A549 (cell line): ENCODE results near the gene TTC8. TPM values are rescaled to one million over a fixed set of nuclear protein-coding genes. Genes with fewer than 3 reads are reported as not detected.

ENCODE experiments used
- ATAC-seq, 2 experiments: fragments of 200-7000 bp in 1 of 2; fragments of >200 bp in 1 of 2; cut with Nextera tagmentation in 1 of 2; cut with Tn5 transposase in 1 of 2; 3 replicates each; pipeline versions ENCODE4 v1.8.0 to v1.9.1; 2018 to 2020; ENCODE audit warnings: mild to moderate bottlenecking in 1 of 2, moderate library complexity in 1 of 2
- CTCF ChIA-PET: fragments of 300-600 bp; sonication (Branson Sonifier 250); formaldehyde crosslinking; extraction: SDS; loops from one replicate; lab custom pipeline; 2021; ENCODE audit warnings: antibody characterized with exemption, inconsistent platforms; lab: Yijun Ruan, JAX
- POLR2A ChIA-PET: fragments of 350-600 bp; formaldehyde crosslinking; extraction: SDS; loops from one replicate; lab custom pipeline; 2021; ENCODE audit warnings: antibody characterized with exemption, inconsistent platforms; lab: Yijun Ruan, JAX
- DNase-seq, 2 experiments: peaks; one replicate each; pipeline versions ENCODE4 v3.0.0 to v3.0.0-alpha.2; 2011 to 2016; ENCODE audit warnings: low read depth in 1 of 2, low spot score in 1 of 2
- FAIRE-seq: peaks from 2 replicates; lab custom pipeline; 2011; peaks lifted over from hg19 to GRCh38; lab: Jason Lieb, UNC
- H3K27ac ChIP-seq, 2 experiments: fragments of >200 bp; sonication (Bioruptor Twin); formaldehyde crosslinking; 3 replicates each; pipeline ENCODE4 v1.5.1; 2016 to 2017
- H3K4me1 ChIP-seq: fragments of >200 bp; sonication (Bioruptor Twin); formaldehyde crosslinking; 3 replicates; pipeline ENCODE4 v1.6.1; 2016
- H3K4me2 ChIP-seq: fragments of >200 bp; sonication (Bioruptor Twin); formaldehyde crosslinking; 3 replicates; pipeline ENCODE4 v1.6.1; 2016
- H3K4me3 ChIP-seq: fragments of >200 bp; sonication (Bioruptor Twin); formaldehyde crosslinking; 3 replicates; pipeline ENCODE4 v1.5.1; 2016
- H3K9me3 ChIP-seq: fragments of >200 bp; sonication (Bioruptor Twin); formaldehyde crosslinking; 3 replicates; pipeline ENCODE4 v1.6.1; 2016
- BCL3 ChIP-seq: fragments of >200 bp; sonication (Bioruptor Twin); formaldehyde crosslinking; IDR thresholded peaks from 3 replicates; pipeline ENCODE4 v1.6.1; 2016
- CHD4 ChIP-seq: fragments of 200-600 bp; sonication (generic); IDR thresholded peaks from 2 replicates; pipeline ENCODE4 v1.6.1; 2016; ENCODE audit warnings: antibody characterized with exemption, mild to moderate bottlenecking, borderline replicate concordance
- CTCF ChIP-seq: fragments of >200 bp; sonication (Bioruptor Twin); formaldehyde crosslinking; IDR thresholded peaks from 3 replicates; pipeline ENCODE4 v1.5.1; 2016
- EP300 ChIP-seq, 2 experiments: fragments of >200 bp; sonication (Bioruptor Twin); formaldehyde crosslinking; IDR thresholded peaks; 2 replicates in 1 of 2; 3 replicates in 1 of 2; pipeline ENCODE4 v1.6.1; 2016 to 2017
- HES2 ChIP-seq: fragments of >200 bp; sonication (Bioruptor Twin); formaldehyde crosslinking; IDR thresholded peaks from 2 replicates; pipeline ENCODE4 v1.6.1; 2016
- HOXB13 ChIP-seq: fragments of 250-450 bp; sonication (Bioruptor Pico); IDR thresholded peaks from 2 replicates; pipeline ENCODE4 v1.5.0; 2020; ENCODE audit warnings: low read depth, mild to moderate bottlenecking, moderate library complexity
- JUNB ChIP-seq: fragments of >200 bp; sonication (Bioruptor Twin); formaldehyde crosslinking; IDR thresholded peaks from 2 replicates; pipeline ENCODE4 v1.6.1; 2016
- KDM1A ChIP-seq: fragments of 200-600 bp; sonication (generic); IDR thresholded peaks from 2 replicates; pipeline ENCODE4 v1.6.1; 2016; ENCODE audit warnings: low read depth, mild to moderate bottlenecking
- KDM5A ChIP-seq: fragments of 200-600 bp; sonication (generic); IDR thresholded peaks from 2 replicates; pipeline ENCODE4 v1.6.1; 2016; ENCODE audit warnings: antibody characterized with exemption, mild to moderate bottlenecking
- MAX ChIP-seq: IDR thresholded peaks from 2 replicates; pipeline ENCODE4 v1.6.1; 2012
- MAZ ChIP-seq: fragments of 150-350 bp; IDR thresholded peaks from 2 replicates; pipeline ENCODE4 v1.6.1; 2014; ENCODE audit warnings: antibody characterized with exemption, low read depth, low read length, borderline replicate concordance
- NFE2L2 ChIP-seq: fragments of 150-350 bp; conservative IDR thresholded peaks from 2 replicates; pipeline ENCODE4 v1.6.1; 2014; ENCODE audit warnings: low read length
- PBX3 ChIP-seq: IDR thresholded peaks from 2 replicates; pipeline ENCODE4 v1.6.1; 2012
- PHF8 ChIP-seq: fragments of 200-600 bp; sonication (generic); IDR thresholded peaks from 2 replicates; pipeline ENCODE4 v1.6.1; 2016; ENCODE audit warnings: low read depth, mild to moderate bottlenecking, antibody characterized with exemption, moderate library complexity, borderline replicate concordance
- RAD21 ChIP-seq, 2 experiments: fragments of >200 bp in 1 of 2; sonication (Bioruptor Twin) in 1 of 2; formaldehyde crosslinking in 1 of 2; IDR thresholded peaks in 1 of 2; conservative IDR thresholded peaks in 1 of 2; 2 replicates in 1 of 2; 3 replicates in 1 of 2; pipeline ENCODE4 v1.6.1; 2012 to 2018; ENCODE audit warnings: inconsistent platforms in 1 of 2
- RARB ChIP-seq: fragments of 250-450 bp; sonication (Bioruptor Pico); IDR thresholded peaks from 2 replicates; pipeline ENCODE4 v1.8.0; 2021; ENCODE audit warnings: mild to moderate bottlenecking, moderate library complexity
- RCOR1 ChIP-seq: fragments of 150-350 bp; IDR thresholded peaks from 2 replicates; pipeline ENCODE4 v1.6.1; 2014; ENCODE audit warnings: antibody characterized with exemption, low read length, low read depth
- USF2 ChIP-seq: fragments of 450-650 bp; IDR thresholded peaks from 2 replicates; pipeline ENCODE4 v1.6.1; 2014; ENCODE audit warnings: antibody characterized with exemption
- ZSCAN20 ChIP-seq: fragments of 250-450 bp; sonication (Bioruptor Pico); IDR thresholded peaks from 2 replicates; pipeline ENCODE4 v1.8.0; 2022; ENCODE audit warnings: mild to moderate bottlenecking, moderate library complexity
- WGBS: methylation state at CpG from one replicate; pipeline ENCODE4 v1.1.6; 2017; ENCODE audit errors: missing lambda C conversion rate; 5-methylcytosine and 5-hydroxymethylcytosine counted together
- polyA plus RNA-seq, 4 experiments: library from polyadenylated mRNA; depleted of rRNA in 3 of 4; stranded (reverse); fragments of >200 nt; fragmentation: RNase III in 1 of 4; extraction: RNeasy Plus Mini Kit Qiagen cat#74134 plus additional on column Dnase treatment in 1 of 4; gene quantifications; 2 replicates in 3 of 4; 3 replicates in 1 of 4; pipeline ENCODE4 v1.2.3, GENCODE V29; 2011 to 2017

Gene TTC8
- polyA plus RNA-seq, 2 of the 4 experiments (the other 2 are of a cell fraction), result 36.6 to 56.8 TPM

GRCh38 chr14:88904864-88905263, 80.4 kb downstream of the TTC8 start:
- Histone ChIP-seq H3K9me3 (no peaks in the 10 kb centered on the region), H3K4me1 (no peaks in the 10 kb centered on the region), H3K27ac (no peak overlapping the region), H3K4me3 (no peak overlapping the region), H3K4me2 (no peak overlapping the region)
- ChIA-PET CTCF (no interaction called here), POLR2A (no interaction called here)
- 0 out of 6 replicates have a peak, but pooled peaks of 1 of the 2 experiments have one; percentile 24 for ATAC-seq
- TF ChIP-seq EP300 (IDR thresholded peaks at IDR 0.05), result no peak
- TF ChIP-seq RAD21 (conservative IDR thresholded peaks at IDR 0.05 in 1 of 2, IDR thresholded peaks at IDR 0.05 in 1 of 2), result no peak
- no peak for TF ChIP-seq PBX3
- TF ChIP-seq CHD4, result no peak
- no peak for TF ChIP-seq KDM1A
- TF ChIP-seq RCOR1, result no peak
- TF ChIP-seq NFE2L2, result no peak
- TF ChIP-seq BCL3, result no peak
- TF ChIP-seq CTCF, result no peak
- TF ChIP-seq RARB (CRISPR knock-in tag), result no peak
- no peak for TF ChIP-seq MAZ
- TF ChIP-seq USF2, result no peak
- no peak for TF ChIP-seq KDM5A
- no peak for TF ChIP-seq MAX
- no peak for TF ChIP-seq JUNB
- no peak for TF ChIP-seq PHF8
- no peak for TF ChIP-seq HES2
- no peak for DNase-seq
- WGBS, result 49% methylated on average over 5 of the region's 5 CpGs
- FAIRE-seq, result no peak

GRCh38 chr14:88908216-88908615, 83.8 kb downstream of the TTC8 start:
- no peak for FAIRE-seq
- Histone ChIP-seq H3K4me2 (no peak overlapping the region), H3K4me3 (no peak overlapping the region), H3K9me3 (no peaks in the 10 kb centered on the region)
- POLR2A ChIA-PET, result no interaction called here
- no peak for ATAC-seq
- WGBS, result 8% methylated on average over 1 of the region's 1 CpG
- DNase-seq, result no peak
- no peak for TF ChIP-seq ZSCAN20 (CRISPR knock-in tag)
- TF ChIP-seq, all 56 proteins: peak for 0
- Histone ChIP-seq H3K4me1 (no peaks in the 10 kb centered on the region), H3K27ac (no peak overlapping the region)
- CTCF ChIA-PET, result interaction anchor here (0.9 to 1.2 kb wide), 2 partner anchors 13 to 240 kb away, joined by 3 to 4 read pairs; no protein-coding TSS in a partner anchor

- ATAC-seq (no peak), FAIRE-seq (no peak), DNase-seq (no peak)
- Histone ChIP-seq H3K9me3 (no peaks in the 10 kb centered on the region), H3K4me2 (no peak overlapping the region), H3K4me3 (no peak overlapping the region), H3K4me1 (no peaks in the 10 kb centered on the region), H3K27ac (no peak overlapping the region)
- CTCF ChIA-PET, result no interaction called here
- POLR2A ChIA-PET, result no interaction called here
- TF ChIP-seq JUNB (no peak), USF2 (no peak), ZSCAN20 (CRISPR knock-in tag) (no peak), HOXB13 (CRISPR knock-in tag) (no peak)
- 56% methylated on average over 5 of the region's 6 CpGs for WGBS
Measured at GRCh38 chr14:88910386-88910785, 85.9 kb downstream of the TTC8 start.
